Fibroblast of lung (primary cell): Measurements from ENCODE around the gene C16orf74.

Experiments
- CTCF ChIP-seq, 2 donors: IDR thresholded peaks in 1 of 2; conservative IDR thresholded peaks in 1 of 2; 1 replicate in 1 of 2; 2 replicates in 1 of 2; pipeline ENCODE4 v1.5.1; 2011 to 2012; ENCODE audit warnings: low read length in 2 of 2, control low read depth in 1 of 2, inconsistent platforms in 1 of 2, low read depth in 1 of 2, mild to moderate bottlenecking in 1 of 2
- EZH2 ChIP-seq: IDR thresholded peaks from 2 replicates; pipeline ENCODE4 v1.5.1; 2012; ENCODE audit warnings: low read length, control low read depth, mild to moderate bottlenecking; ENCODE audit errors: missing control alignments

GRCh38 chr16:85679870-85680269, 71.0 kb downstream of the C16orf74 start:
- TF ChIP-seq CTCF (conservative IDR thresholded peaks at IDR 0.05 in 1 of 2, IDR thresholded peaks at IDR 0.05 in 1 of 2; ENCODE audit: low read depth in 1 of 2, low read length in 2 of 2) = no peak
- TF ChIP-seq EZH2 = no peak
